Ascending aorta (tissue), 2 donors: ENCODE measurements around the gene DCST2. TPM values are rescaled to one million over a fixed set of nuclear protein-coding genes. Genes with fewer than 3 reads are reported as not detected.
"Not testable (repeated sequence)": the region's sequence is repeated elsewhere in the genome, so short reads cannot be mapped to it uniquely, and the experiment has no call there.

Source experiments
- DNase-seq, 2 donors: peaks; one replicate each; pipeline ENCODE4 v3.0.0-alpha.2; 2019; ENCODE audit warnings: low spot score in 2 of 2
- H3K27ac ChIP-seq, 2 donors: fragments of 200-600 bp; sonication (generic); one replicate each; pipeline ENCODE4 v1.5.1; 2016 to 2017; ENCODE audit warnings: mild to moderate bottlenecking in 1 of 2
- H3K27me3 ChIP-seq: fragments of 200-600 bp; sonication (generic); one replicate; pipeline ENCODE4 v1.5.1; 2017
- H3K36me3 ChIP-seq, 2 donors: fragments of 200-600 bp; sonication (generic); one replicate each; pipeline ENCODE4 v1.5.1; 2016
- H3K4me1 ChIP-seq, 2 donors: fragments of 200-600 bp; sonication (generic); one replicate each; pipeline ENCODE4 v1.5.1; 2016 to 2017; ENCODE audit warnings: mild to moderate bottlenecking in 1 of 2
- H3K4me3 ChIP-seq, 2 donors: fragments of 200-600 bp; sonication (generic); one replicate each; pipeline ENCODE4 v1.5.1; 2016 to 2017; ENCODE audit warnings: mild to moderate bottlenecking in 1 of 2
- H3K9me3 ChIP-seq, 2 donors: fragments of 200-600 bp; sonication (generic); one replicate each; pipeline ENCODE4 v1.5.1; 2016
- CTCF ChIP-seq, 3 experiments: fragments of 200-600 bp in 2 of 3; fragments of 450-650 bp in 1 of 3; sonication (generic) in 2 of 3; IDR thresholded peaks; one replicate each; pipeline ENCODE4 v1.5.1; 2016 to 2019; ENCODE audit warnings: antibody characterized with exemption in 3 of 3, mild to moderate bottlenecking in 1 of 3, moderate library complexity in 1 of 3
- intact Hi-C: fragments of 100-400 bp; cut with DNase I; formaldehyde crosslinking; loops from one replicate; pipeline ENCODE4 v1.15.1; 2023
- total RNA-seq: library from RNA; depleted of rRNA; stranded (reverse); fragments of >200 nt; gene quantifications from one replicate; pipeline ENCODE4 v1.1.0, GENCODE V29; 2016

Gene DCST2
- total RNA-seq, 1 donor from 2014 or later, result 0.64 TPM

GRCh38 chr1:154995301-154995983 is 38.1 kb downstream of the DCST2 start:
- H3K4me3 ChIP-seq, H3K9me3 ChIP-seq, H3K27me3 ChIP-seq, H3K36me3 ChIP-seq, H3K27ac ChIP-seq, intact Hi-C loops: not testable (repeated sequence)
- H3K4me1 ChIP-seq, result peaks cover 7 to 12% of the 10 kb centered on the region in 2 donors
- DNase-seq, result peak in 1 of 2 donors; percentile 77
- TF ChIP-seq CTCF (IDR thresholded peaks at IDR 0.05), result peak in 2 of 3 experiments; percentile 28 to 43

- no peak for DNase-seq
- H3K36me3 ChIP-seq, result peaks cover 6 to 17% of the 10 kb centered on the region in 2 donors
- intact Hi-C loops, result no loop called here
- TF ChIP-seq CTCF (IDR thresholded peaks at IDR 0.05), result no peak
- no peak overlapping the region for H3K4me3 ChIP-seq
- no peaks in the 10 kb centered on the region for H3K27me3 ChIP-seq
- H3K9me3 ChIP-seq, result no peaks in the 10 kb centered on the region
- no peak overlapping the region for H3K27ac ChIP-seq
- peaks cover 4 to 6% of the 10 kb centered on the region in 2 donors for H3K4me1 ChIP-seq
These were observed 39.0 kb downstream of the DCST2 start for GRCh38 chr1:154994591-154994990.

GRCh38 chr1:154994269-154994587 is 39.4 kb downstream of the DCST2 start:
- Histone ChIP-seq H3K36me3 (peaks cover 9 to 19% of the 10 kb centered on the region in 2 donors), H3K4me1 (peaks cover 1 to 4% of the 10 kb centered on the region in 2 donors), H3K9me3 (no peaks in the 10 kb centered on the region), H3K4me3 (no peak overlapping the region), H3K27ac (no peak overlapping the region), H3K27me3 (no peaks in the 10 kb centered on the region)
- no peak for TF ChIP-seq CTCF (IDR thresholded peaks at IDR 0.05)
- DNase-seq, result no peak
- intact Hi-C loops, result no loop called here

GRCh38 chr1:154993572-154994268 is 39.9 kb downstream of the DCST2 start, which contains the start of gene LENEP:
LENEP (plus strand) TSS chr1:154993586; CDS start chr1:154993608, 22 bp downstream.
- no peaks in the 10 kb centered on the region for H3K27me3 ChIP-seq
- intact Hi-C loops, result no loop called here
- H3K9me3 ChIP-seq, result no peaks in the 10 kb centered on the region
- peaks cover 13 to 24% of the 10 kb centered on the region in 2 donors for H3K36me3 ChIP-seq
- peaks cover 0 to under 1% of the 10 kb centered on the region in 2 donors for H3K4me1 ChIP-seq
- no peak for TF ChIP-seq CTCF (IDR thresholded peaks at IDR 0.05)
- DNase-seq, result no peak
- no peak within 1 kb of the TSS for H3K27ac ChIP-seq
- no peak within 1 kb of the TSS for H3K4me3 ChIP-seq

GRCh38 chr1:154992721-154993571 is 40.6 kb downstream of the DCST2 start:
- no peak overlapping the region for H3K27ac ChIP-seq
- intact Hi-C loops, result no loop called here
- H3K9me3 ChIP-seq, result no peaks in the 10 kb centered on the region
- H3K36me3 ChIP-seq, result peaks cover 21 to 32% of the 10 kb centered on the region in 2 donors
- no peaks in the 10 kb centered on the region for H3K4me1 ChIP-seq
- H3K4me3 ChIP-seq, result no peak overlapping the region
- DNase-seq, result no peak
- TF ChIP-seq CTCF (IDR thresholded peaks at IDR 0.05), result no peak
- H3K27me3 ChIP-seq, result no peaks in the 10 kb centered on the region
